Endometrial microvascular endothelial cells (primary cell): ENCODE measurements around the gene HEPHL1. TPM values are rescaled to one million over a fixed set of nuclear protein-coding genes. Genes with fewer than 3 reads are reported as not detected.

Experiments
- in situ Hi-C: cut with HindIII; loops from 2 replicates; pipeline ENCODE4 v1.10.0; 2017; ENCODE audit warnings: low sequenced_read_pairs, low pct_unique_long_range_greater_than_20kb; ENCODE audit errors: inconsistent ontology term
- total RNA-seq: library from RNA; depleted of rRNA; stranded (reverse); fragments of >200 nt; gene quantifications from one replicate; pipeline ENCODE4 v1.2.3, GENCODE V29; 2015; ENCODE audit errors: inconsistent ontology term

HEPHL1 gene
- total RNA-seq, 1 donor from 2014 or later: not detected

DNA sequence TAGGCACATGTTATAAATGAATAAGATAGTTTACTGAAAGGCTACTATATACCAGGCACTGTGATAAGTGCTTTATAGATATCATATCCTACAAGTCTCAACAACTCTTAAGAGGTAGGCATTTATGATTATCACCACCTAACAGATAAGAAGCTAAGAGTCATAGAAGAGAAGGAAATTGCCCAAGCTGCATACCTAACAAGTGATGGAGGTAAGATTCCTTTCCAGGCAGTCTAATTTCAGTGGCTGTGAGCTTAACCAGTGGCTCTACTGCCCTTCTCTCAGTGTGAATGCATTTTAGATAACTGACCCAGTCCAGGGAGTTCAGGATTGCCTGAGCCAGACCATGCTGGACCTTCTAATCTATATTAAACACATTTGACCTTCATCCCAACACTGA, 39.2 kb downstream of the HEPHL1 start:
- in situ Hi-C loops: no loop called here

GRCh38 chr11:94062360-94062759, 41.2 kb downstream of the HEPHL1 start:
- in situ Hi-C loops: no loop called here

DNA sequence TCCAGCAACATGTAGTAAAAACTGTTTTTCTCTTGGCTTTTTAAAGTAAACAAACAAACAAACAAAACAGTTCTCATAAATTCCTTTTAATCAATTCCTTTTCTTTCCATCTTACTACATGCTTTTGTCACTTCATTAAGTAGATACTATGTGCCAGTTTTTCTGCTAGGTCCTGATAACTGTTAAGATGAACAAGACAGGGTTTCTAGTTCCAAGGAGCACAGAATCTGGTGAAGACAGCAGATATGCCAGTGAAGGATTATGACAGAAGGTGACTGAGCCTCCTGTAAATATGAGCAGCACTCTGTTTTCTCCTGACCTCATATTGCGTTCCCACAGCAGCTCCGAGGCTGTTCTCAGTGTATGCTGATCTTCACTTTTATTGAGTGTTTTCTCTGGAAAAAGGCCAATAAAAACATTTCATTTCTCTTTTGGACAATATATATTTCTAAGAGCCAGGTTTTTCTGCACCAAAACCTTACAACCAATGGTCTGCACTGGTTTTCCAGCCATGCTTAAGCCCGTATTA, 45.8 kb downstream of the HEPHL1 start:
- in situ Hi-C loops: no loop called here

DNA sequence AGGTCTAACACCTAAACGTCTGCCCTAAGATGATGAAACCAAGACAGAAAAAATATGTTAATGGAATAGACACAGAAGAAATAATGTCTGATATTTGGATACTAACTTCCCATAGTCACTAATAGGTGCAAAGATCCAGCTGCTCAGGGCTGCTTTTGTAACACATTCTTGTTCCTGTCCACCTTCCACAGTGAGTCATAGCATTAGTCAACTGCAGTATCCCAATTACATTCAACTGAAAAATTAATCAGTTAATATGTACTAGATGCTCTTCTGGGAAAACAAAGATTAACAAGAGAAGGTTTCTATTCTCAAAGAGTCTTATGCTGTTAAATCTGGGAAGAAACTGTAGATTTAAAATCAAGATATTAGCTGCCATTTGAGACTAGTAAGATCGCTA, 47.6 kb downstream of the HEPHL1 start:
- in situ Hi-C loops: no loop called here

GRCh38 chr11:94077552-94078293, 56.6 kb downstream of the HEPHL1 start:
- in situ Hi-C loops: no loop called here

- in situ Hi-C loops: no loop called here
Measured at GRCh38 chr11:94084164-94084563, 63.0 kb downstream of the HEPHL1 start.

GRCh38 chr11:94088906-94089305, 67.8 kb downstream of the HEPHL1 start:
- in situ Hi-C loops: no loop called here

DNA sequence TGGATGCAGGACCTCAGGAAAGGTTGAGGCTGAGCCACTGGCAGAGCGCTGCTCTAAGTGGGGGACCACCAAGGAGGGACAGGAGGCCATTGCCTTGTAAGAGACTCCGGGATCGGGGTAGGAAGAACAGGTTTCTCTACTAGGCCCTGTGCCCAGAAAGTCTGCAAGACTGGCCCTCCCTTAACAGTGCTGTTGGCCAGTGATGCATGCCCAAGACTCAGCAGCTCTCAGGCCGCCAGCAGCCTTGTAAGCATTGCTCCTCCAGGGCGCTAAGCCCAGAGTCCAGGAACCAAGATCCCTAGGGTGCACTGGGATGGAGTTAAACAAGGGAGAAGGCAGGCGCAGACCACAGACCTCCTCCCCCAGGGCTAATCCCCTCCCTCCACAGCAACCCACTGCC, 68.2 kb downstream of the HEPHL1 start:
- in situ Hi-C loops: no loop called here

DNA sequence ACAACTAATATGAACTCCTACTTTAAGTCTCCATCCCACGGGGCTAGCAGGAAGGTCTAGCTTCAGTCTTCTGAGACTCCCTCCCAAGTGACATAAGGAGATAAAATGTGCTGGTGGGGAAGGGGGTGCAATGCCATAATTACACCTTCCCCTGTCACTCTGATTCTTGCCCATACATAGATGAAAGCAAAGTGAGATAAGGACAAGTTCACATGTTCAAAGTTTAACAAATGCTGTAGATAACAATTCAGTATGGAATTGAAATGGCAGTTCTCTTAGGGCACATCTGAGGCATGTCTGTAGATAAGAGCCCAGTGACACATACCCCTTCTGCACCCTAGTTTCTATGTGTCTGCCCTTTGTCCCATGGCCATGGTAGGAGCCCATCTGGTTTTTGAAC, 69.2 kb downstream of the HEPHL1 start:
- in situ Hi-C loops: no loop called here

DNA sequence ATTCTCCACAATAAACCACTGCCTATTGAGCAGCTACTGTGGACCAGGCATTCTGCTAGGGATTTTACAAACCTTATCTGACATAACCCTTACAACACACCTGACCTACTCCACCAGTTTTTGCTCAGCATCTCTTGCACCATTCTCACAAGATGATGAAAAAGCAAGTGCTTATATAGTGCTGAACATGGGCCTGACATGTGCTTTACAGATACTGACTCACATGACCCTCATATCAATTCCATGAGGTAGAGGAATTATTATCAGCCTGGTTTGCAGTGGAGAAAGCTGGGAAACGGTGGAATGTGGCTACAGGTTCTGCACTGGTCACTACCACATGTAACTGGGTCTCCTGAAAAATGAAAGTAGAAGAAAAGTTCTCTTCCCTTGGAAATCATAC, 69.9 kb downstream of the HEPHL1 start:
- in situ Hi-C loops: no loop called here

DNA sequence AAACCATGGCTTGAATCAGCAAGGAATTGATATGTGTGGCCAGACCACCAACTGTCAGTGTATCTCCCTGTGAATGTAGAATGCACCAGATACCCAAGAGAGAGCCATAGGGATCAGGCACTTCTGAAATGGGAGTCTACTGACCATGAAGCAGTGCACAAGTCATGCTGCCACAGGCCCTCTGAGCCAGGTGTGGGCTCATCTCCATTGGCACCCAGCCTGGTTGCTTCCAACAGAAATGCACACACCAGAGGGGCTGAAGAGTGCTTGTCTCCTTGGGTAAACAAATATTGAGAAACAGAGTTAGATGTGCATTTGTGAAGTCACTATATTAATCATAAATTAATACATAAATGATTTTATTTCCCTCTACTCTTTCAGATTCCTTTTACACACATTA, 79.1 kb downstream of the HEPHL1 start:
- in situ Hi-C loops: no loop called here

DNA sequence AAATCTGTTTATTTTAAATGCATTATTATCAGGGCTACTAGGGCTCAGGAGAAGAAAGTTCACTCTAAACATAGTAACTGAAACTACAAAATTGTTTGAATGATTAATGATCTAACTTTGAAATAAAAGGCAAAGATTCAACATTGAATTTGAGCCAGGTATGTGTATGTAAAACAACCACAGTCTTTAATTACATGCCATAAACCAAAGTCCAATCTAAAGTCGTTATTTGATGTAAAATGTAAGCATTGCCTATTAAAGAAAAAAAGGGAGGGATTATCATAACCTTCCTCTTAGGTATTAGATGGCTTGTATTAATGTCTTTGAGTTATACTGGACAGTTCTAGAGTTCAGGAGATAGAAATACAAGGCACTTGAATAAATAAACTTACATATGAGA, 82.3 kb downstream of the HEPHL1 start:
- in situ Hi-C loops: no loop called here

GRCh38 chr11:94104734-94105133, 83.6 kb downstream of the HEPHL1 start:
- in situ Hi-C loops: no loop called here

DNA sequence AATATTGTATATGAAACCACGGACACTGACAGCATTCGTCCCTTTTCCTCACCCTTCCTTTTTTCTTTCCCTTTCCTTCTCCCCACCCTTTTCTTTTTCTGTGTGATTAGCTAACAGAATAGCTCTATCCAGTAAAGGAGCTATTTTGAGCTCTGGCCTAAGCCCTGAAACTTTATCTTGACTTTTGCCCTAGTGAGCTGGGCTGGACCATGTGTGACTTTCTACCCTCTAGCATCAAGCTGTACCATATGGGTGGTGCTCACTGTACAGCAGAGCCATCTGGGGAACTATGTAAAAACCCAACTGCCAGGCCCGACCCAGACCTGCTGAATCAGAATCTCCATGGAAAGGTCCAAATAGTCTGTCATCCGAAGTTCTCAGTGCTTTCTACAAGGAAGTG, 85.6 kb downstream of the HEPHL1 start:
- in situ Hi-C loops: no loop called here

GRCh38 chr11:94107363-94107762, 86.2 kb downstream of the HEPHL1 start:
- in situ Hi-C loops: no loop called here

- in situ Hi-C loops: no loop called here
Measured at GRCh38 chr11:94111241-94111640, 90.1 kb downstream of the HEPHL1 start.

DNA sequence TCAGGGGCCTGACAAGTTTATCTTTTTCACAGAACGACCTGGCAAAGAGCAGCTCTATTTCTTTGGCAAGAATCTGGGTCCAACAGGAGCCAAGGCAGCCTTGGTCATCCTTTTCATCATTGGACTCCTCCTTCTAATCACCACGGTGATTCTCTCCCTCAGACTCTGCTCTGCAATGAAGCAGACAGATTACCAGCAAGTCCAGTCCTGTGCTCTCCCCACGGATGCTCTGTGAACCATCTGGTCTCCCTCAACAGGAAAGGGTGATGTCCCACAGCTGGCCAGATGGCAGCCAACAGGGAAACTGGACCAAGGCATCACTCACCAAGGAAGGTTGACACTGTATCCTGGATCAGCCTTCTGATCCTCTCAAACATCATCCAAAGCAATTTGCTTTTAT, 90.5 kb downstream of the HEPHL1 start:
- in situ Hi-C loops: no loop called here

DNA sequence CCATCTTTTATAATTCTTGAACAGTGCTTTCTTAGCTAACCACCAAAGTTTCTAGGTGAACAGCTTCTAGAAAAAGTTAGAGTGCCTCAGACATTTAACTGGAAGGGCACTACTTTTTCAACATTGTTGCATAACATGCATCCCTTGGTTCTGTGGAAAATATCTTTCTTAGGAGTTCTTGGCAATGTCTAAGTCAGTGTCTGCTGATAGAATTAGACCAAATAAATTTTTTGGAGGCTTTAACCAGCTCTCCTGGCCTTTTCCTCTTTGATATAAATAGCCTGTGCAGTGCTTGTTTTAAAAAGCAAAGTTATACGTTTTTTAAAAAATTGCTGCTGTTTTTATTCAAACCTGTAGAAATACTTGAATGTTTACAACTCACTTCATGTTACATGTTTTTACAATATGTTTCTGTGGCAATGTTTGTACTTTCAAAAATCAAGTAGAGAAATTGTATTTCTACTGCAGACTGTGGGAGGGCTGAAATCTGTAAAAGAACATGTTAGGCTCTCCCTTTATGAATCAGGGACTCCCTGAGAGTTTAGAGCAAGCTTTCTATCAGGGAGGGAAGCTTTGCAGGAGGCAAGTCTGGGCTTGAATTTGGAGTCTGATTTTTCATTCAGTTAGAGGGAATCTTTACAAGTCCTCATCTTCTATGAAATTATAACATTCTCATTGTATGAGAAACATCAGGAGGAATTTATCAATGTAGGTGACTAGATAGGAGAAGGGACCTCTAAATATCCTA, 91.2 kb downstream of the HEPHL1 start:
- in situ Hi-C loops: no loop called here

DNA sequence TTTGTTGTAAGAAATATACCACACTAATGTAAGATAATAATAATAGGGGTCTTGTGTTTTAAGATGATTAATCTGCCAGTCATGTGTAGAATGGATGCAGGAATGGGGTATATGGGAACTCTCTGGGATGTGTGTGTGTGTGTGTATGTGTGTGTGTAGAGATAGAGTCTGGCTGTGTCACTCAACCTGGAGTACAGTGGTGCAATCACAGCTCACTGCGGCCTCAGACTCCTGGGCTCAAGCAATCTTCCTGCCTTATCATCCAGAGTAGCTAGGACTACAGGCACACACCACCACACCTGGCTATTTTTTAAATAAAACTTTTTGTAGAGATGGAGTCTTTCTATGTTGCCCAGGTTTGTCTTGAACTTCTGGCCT, 96.0 kb downstream of the HEPHL1 start:
- in situ Hi-C loops: no loop called here

DNA sequence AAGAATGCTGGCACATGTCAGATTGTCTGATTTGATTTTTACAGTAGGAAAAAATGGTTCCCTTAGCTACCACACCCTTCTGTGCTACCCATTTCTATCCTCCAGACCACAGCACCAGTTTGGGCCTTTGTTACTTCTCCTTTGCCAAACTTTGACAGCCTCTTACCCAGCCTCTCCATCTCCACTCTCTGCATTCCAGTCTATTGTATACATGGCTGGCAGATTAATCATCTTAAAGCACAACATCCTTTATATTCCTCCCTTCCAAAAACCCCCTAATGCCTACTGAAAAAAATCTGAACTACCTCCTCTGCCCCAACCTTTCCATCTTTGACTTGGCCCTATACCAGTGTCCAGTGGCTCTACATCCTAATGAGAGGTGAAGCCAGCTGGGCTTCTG, 96.7 kb downstream of the HEPHL1 start:
- in situ Hi-C loops: no loop called here
